Left hindlimb (tissue), 1 donor: ENCODE results near the gene LRMDA.

Source experiments
- DNase-seq: peaks from one replicate; pipeline ENCODE4 v3.0.0-alpha.2; 2018

Gene LRMDA

DNA sequence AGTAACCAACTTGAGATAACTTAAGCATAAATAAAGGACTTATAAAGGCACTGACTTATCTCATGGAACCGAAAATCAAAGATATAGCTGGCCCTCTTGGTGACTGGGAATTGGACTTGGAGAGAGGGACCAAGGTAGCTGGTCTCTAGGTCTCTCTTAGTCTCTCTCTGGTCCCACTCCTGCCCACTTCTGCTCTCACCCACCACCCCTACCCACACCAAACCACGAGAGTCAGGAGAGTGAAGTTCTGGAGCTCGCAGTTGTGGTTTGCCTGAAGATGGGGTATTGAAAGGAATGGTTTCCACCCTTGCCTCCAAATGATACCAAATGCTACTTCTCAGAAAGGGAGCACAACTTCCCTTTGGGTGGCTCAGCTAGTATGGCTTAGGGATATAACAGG lies 216.3 kb downstream of the LRMDA start:
- no peak for DNase-seq

DNA sequence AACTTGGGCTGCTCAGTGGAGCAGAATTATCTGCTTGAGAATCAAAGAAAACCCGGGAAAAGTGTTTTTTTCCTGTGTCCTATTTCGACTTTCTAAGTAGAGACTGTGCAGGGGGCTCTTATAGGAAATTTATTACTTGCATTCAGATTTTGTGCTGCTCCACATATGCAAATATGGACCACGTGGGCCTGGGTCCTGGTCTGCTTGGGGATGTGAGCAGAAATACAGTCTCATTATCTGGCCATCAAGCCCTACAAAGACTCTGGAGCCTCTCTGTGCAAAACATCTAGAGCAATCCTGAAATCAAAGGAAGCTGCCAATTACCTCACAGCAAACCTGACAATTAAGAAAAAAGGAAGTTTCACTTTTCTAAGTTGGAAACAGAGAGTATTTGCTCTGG lies 216.9 kb downstream of the LRMDA start:
- no peak for DNase-seq

DNA sequence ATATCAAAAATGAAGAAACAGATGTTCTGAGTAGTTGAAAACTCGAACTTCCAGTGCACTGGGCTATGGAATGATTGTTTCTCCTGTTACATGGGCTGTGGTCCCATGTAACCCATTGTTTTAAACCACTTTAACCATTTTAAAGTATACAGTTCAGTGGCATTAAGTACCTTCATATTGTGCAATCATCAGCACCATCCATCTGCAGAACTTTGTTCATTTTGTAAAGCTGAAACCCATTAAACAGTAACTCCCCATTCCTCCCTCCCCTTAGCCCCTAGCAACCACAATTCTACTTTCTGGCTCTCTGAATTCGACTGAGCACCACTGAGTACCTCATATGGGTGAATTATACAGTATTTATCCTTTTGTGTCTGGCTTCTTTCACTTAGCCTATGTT lies 217.4 kb downstream of the LRMDA start:
- no peak for DNase-seq

DNA sequence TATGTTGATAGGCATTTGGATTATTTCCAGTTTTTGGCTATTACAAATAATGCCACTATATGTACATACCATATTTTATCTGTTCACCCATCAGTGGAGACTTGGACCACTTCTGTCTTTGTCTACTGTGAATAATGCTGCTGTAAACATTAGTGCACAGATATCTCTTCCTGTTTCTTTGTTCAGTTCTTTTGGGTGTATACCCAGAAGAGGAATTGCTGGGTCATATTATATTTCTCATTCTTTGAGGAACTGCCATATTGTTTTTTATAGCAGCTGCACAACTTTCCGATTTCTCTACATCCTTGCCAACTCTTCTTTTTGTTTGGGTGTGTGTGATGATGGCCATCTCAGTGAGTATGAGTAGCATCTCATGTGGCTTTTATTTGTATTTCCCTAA lies 218.0 kb downstream of the LRMDA start:
- no peak for DNase-seq

DNA sequence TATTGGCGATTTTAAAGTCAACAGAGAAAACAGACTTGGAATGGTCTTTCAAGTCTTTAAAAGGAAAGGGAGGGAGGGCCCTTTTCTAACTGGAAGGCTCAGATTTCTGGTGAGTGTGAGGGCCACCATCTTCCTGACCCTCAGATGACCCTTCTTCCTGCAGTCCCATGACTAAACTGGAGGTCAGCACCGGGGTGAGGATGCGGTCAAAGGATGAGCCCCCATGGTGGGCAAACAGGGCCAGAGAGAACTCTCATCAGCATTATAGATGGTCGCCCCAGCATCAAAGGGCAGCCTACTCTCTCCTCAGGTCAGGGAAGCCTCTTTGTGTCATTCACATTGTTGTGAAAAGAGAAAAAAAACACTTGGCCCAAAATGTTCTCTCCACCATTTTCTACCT lies 219.2 kb downstream of the LRMDA start:
- no peak for DNase-seq

DNA sequence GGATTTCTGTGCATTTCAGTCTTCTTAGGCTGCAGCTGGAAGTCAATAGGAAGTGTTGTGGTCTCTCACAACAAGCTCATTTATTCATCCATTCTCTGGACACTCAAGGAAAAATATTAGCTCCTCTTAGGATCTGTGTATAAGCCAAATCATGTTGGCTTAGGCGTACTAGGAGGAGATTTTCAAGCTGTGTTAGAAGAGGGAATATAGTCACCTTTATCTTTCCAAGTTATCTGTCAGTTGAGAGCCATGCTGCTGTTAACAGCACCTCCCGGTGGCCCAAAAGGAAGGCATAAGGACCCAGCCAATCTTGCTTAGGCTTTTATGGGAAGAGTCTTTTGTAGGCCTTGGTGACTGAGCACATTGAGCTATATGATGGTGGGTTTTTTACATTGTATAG lies 220.0 kb downstream of the LRMDA start:
- DNase-seq = no peak

DNA sequence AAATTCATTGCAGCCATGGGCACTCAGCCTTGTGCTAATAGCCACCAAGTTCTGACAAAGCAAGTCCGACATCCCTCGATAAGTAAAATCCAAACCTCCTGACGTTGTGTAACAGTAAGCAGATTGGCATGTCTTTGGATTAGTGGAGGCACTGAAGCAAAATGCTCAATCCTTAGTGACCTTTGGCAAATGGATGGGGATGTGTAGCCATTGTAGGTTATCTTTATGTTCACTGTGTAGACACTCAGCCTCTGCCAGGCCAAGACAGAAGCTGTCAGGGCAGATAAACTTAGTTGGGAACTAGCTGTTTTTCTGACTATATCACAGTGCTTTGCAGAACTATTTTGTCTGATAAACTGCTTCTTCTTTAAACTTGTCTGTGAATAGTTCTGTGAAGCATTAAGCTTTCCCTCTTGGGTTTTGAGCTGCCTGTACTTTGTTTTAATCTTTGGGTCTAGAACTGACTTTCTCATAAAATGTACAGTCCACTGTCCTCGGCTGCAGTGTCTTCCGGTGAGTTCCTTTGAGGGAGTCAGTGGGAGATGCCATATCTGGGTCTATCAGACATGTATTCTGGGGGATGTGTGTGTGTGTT lies 220.8 kb downstream of the LRMDA start:
- no peak for DNase-seq

DNA sequence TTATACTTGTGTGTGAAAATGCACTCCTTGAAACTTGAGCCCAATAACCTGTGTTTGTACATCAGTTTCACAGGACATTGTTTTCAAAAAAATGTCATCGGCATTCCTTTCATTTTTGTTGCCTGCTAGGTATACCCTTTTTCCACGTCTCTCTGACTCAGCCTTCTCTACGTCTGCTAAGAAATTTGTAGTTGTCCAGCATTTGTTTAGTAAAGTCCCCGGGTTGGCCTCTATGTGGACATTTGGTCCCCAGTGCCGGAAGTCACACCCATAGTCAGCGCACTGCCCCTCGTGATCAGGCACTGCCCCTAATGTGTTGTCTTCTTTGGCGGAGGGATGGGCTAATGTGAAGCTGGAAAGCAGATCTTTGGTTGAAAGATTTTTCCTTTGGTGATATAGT lies 222.3 kb downstream of the LRMDA start:
- DNase-seq = no peak

DNA sequence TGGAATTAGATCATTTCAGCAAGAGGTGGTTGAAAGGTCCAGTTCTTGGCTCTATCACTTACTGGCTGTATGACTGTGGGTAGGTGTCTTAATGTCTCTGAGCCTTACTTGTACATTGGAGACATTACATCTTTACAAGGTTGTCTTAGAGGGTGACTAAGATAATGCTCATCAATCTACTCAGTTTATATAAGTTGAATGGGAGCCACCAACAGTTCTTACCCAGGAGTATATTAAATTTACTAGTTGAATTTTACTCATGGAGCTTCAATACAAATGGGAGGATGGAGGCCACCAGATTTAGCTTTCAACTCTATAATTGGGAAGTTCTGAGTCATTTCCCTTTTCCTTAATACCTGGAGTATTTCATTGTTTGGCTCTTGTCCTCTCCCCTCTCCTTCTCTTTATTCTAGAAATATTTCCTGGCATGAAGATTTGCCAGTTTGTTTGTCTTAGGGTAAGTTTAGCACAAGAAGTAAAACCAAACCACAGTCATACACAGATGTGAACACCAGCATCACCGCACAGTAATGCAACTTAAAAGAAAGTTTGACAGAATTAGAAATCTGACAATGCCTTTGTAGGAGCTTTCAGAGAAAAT lies 222.8 kb downstream of the LRMDA start:
- no peak for DNase-seq

DNA sequence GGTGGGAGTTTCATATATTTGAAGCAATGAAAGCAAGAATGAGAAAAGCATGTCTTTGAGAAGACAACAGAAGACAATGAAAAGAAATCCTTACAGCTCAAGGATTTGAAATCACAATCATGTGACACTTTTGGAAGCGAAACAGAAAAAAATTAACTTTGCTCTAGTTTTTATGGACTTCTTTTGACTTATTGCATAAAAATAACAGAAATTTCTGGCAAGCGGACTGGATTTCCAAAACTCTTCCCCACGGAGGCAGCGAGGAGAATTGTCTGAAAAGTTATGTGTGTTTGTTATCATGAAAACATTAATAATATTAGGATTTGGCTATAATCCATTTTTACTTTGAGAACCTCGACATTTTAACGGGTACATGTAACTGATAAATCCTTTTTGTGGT lies 223.3 kb downstream of the LRMDA start:
- no peak for DNase-seq

DNA sequence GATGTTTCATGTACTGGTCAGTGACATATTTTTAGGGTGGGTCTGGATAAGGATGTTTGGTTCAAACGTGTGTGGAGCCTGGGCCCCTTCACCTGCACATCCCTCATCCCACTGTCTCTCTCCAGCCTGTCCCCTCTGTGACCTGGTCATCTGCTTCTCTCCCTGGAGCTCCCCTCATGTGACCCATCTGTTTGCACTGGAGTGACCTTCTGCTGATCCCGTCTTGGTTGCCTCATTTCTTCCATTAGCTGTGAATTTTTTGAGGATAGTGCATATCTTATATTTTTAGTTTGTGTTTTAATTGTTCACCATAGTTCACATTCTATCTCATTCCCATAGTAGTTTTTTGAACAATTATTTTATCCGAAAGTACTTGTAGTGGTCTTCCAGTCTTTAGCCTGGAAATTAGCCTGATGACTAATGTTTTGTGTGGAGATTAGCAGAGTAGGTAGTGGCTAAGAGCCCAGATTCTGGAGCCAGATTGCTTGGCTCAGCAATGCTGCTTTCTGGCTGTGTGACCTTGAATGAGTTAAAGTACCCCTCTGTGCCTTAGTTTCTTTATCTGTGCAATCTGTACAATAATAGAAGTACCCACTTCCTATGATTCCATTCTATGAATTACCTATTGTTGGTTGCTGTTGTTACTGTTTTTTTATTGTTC lies 224.5 kb downstream of the LRMDA start:
- no peak for DNase-seq

DNA sequence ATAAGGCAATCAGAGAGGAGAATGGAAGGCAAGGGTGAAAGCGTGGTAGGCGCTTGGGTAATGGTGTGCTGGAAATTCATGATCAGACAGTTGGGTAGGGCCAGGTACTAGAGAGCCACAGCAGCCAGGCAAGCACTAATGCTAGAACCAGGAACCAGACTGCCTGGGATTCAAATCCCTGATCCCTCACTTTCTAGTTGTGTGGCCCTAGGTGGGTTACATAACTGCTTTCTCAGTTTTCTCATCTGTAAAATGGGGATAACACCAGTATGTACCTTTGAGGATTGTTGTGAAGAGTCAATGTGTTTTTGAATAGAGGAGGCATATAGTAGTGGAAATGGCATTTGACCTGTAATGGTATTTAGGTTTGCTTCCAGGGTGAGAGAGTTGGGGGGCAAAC lies 225.9 kb downstream of the LRMDA start:
- no peak for DNase-seq

DNA sequence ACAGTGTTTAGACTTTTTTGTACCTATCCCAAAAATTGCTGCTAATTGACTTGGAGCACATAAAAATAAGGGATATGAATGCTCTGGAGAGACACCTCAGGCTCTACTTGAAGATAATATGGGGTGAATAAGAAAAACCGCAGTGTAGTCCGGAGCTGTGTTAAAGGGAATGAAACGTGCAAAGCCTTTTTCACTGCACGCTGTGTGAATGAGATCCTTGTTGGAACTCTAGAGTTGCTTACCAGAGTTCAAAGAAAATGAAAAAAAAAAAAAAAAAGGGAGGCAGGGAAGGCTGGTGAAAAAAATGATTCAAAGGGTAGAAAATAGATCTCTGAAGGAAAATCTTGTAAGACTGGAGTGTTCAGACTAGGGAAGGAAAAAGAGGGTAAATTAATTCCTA lies 226.6 kb downstream of the LRMDA start:
- DNase-seq = no peak

DNA sequence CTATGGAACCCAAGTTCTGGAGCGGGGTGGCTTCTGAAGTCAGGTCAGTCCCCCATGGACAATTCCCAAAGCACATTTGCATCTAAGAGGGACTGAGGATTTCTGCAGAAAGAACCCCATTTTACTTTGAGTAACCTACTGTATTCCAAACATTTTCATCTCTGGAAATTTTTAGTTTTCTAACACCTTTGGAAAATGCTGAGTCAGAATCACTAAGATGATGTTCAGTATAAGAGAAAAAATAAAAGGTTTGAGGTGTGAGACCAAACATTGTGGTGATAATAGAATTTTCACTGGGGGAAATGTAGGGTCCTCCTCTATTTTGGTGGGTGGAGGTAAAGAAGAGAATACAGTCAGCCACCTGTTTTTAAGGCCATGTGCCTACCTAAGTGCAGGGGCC lies 227.1 kb downstream of the LRMDA start:
- no peak for DNase-seq

DNA sequence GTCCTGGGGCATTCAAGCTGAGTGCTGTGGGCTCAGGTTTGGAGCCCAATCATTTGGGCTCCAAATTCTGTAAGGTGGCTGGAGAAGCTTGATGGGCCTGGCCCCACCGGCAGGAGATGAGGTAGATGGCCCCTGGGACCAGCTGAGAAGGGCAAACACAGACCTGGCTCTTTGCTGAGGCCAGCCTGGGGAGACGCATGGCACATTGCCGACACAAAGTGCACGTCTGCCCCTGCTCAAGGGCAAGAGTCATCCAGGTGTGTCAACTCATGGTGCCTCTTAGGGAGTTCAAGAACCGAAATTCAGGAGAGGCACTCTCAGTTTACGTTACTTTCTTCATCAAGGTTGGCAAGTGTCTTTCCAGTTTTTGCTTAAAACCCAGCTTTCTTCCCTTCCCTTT lies 227.5 kb downstream of the LRMDA start:
- no peak for DNase-seq

DNA sequence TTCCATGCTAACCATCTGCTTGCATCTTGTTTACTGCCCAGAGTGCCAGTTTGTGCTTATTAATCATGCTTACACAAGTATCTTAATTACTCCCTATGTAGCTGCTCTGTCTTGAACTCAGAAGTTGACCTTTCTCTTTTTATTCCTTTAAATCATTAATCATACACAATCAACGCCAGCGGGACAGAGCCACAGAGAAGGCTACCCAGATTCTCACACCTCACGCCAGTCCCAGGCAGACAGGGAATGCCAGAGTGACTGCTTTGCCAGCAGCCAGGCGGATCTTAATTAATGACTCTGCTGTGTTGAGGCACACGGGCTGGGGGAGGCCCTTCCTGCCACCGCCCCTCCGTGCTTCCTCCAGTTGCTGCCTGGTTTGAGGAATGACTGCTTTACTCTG lies 229.4 kb downstream of the LRMDA start:
- no peak for DNase-seq

DNA sequence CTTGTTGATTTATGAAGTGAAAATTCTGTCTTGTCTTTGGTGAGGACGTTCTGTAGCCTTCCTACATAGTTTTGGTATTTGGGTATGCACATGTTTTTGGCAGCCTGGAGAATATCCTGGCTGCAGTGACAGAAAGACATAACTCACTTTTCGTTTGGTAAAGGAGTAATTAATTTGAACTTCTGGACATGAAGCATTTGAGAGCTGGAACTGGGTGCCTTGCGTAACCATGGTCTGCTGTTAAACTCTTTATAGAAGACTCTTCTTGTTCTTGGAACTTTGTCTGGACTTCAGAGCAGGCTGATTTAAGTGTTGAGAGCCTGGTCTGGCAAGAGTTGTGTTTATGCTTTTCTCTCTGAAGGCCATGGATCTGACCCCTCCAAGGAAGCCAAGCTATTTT lies 231.3 kb downstream of the LRMDA start:
- DNase-seq = peak; percentile 48

DNA sequence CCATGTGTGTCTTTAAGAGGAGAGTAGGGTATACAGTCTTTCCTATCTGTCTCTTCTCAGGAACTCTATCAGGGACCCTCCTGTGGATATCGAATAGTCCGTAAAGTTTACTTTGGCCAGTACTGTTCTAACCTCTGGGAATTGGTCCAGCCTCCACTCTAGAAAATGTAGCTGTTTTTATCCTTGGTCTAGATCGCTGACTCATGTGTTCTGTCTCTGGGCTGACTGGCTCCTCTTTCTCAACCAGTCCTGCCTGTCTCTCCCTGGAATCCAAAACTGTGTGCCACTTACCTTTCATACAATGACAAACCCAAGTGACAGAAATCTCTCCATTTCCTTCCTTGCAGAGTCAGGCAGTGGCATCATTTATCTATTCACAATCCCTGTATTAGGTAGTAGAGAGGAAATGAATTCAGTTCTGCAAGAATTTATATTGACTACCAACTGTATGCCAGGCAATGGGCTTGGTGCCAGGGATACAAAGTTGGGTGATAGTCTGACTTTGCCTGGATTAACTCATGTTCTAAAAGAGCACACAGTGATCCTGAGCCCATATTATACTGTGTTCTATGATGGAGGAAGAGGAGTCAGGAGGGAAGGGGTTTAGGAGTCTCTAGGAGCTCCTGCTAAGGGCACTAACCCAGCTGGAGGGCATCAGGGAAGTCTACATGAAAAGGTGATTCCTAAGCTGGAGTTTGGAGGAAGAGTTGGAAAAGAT lies 232.7 kb downstream of the LRMDA start:
- DNase-seq = no peak

DNA sequence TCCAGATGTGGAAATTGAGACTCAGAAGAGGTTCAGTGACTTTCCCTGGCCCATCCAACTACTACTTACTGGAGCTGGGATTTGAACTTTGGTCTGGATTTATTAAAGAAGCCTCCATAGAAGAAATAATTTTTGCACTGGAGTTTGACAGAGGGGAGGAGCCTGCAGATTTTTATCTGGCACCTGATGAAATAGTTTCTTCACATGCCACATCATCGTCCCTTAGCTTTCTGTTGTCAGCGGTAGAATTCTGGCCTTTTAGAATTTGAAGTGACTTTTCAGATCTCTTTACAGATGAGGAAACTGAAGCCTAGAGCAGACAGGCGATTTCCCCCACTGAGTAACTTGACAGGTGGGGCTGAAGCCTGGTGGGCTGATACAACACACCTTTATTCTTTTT lies 233.5 kb downstream of the LRMDA start:
- no peak for DNase-seq

DNA sequence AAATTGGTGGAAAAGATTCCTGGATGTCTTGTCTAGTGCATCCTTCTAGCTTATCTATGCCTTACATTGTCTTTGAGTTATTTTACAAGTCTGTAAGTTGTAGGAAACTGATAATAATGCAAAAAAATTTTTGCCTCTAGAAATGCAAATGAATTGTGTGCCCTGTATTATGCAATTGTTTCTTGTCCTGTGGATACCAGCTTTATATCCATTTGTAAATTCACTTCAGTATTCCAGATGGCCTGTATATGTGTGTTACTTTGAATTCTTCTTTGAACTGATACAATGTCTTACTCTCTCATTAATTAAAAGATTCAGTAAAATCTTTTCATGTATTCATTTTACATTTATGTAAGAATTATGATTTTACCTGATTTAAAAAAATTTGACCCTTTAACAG lies 234.3 kb downstream of the LRMDA start:
- DNase-seq = no peak

DNA sequence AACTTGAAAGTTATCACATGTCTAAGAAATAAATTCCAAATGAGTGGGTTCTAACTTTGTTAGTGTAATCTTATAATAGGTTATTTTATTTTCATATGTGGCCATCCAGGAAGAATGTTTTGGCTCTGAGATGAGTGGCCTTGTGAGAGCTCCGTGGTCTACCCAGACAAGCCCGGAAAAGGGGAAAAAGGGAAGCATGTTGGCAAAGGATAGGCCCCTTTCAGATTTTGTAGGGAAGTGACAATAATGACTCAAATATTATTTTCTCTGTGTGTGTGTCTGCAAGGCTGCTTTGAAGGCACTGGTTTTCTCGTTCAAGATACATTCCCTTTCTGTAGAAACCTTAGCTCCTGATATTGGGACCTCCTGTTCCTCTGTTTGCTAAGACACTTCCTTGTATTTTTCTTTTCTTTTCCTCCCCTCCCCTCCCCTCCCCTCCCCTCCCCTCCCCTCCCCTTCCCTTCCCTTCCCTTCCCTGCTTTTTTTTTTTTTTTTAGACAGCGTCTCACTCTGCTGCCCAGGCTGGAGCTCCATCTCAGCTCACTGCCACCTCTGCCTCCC lies 240.8 kb downstream of the LRMDA start:
- no peak for DNase-seq

DNA sequence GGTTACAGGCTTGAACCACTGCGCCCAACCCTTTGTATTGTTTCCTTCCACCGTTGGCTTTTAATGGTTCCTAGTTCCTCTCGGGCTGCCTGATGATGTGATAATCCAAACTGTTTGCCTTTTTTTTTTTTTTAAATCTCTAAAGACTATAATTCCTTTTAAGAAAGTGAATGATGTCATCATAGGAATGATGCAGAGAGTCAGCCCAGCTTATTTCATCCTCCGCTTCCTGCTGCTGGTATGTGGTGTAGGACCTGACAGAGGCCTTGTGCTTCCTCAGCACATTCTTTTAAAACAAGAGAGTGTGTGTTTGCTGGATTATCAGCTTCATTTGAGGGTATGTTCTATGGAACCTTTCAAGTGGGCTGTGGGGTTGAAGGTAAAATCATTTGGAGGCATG lies 241.4 kb downstream of the LRMDA start:
- DNase-seq = no peak

DNA sequence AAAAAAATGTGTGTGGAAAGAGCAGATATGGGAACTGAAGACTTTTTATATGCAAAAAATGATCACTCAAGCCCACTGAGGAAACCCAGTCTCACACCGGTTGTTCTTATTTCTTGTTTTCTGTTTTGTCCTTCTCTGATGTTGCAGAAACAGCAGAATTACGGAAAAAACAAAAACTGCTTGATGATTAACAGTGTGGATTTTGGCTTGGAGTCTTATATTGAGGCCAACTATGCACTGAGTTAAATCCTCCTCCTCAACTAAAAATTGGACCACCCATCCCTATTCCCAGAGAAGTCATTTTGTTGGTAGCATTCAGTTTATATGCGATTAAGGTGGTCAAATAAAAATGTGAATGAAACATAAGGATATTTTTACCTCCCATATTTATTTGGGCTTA lies 246.1 kb downstream of the LRMDA start:
- DNase-seq = no peak

DNA sequence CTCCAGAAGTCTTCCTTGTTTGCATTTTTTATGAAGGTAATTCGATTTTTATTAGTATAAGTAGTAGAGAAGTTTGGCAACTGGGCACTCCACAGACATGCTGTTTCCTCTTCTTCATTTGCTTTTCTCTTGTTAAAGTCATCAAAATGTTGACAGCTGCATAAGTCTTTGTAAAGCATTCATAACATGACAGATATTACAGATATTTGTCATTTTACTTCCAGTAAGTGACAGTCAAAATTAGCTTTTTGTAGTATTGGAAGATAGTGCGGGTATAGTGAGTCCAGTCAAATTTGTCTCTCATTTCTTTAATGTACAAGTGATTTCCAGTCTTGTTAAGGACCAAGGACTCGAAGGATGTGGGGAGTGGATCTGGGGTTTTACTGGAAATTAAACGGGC lies 247.1 kb downstream of the LRMDA start:
- DNase-seq = no peak
